Epithelial cell of proximal tubule (primary cell): ENCODE measurements around the gene MAX. TPM values are rescaled to one million over a fixed set of nuclear protein-coding genes. Genes with fewer than 3 reads are reported as not detected.
"Not testable (repeated sequence)": the region's sequence is repeated elsewhere in the genome, so short reads cannot be mapped to it uniquely, and the experiment has no call there.

Experiments
- DNase-seq: peaks from one replicate; pipeline ENCODE4 v3.0.0-alpha.2; 2011; ENCODE audit warnings: low read depth
- H3K4me3 ChIP-seq: 2 replicates; pipeline ENCODE4 v1.5.1; 2011; ENCODE audit warnings: low read depth, mild to moderate bottlenecking, low read length
- CTCF ChIP-seq: conservative IDR thresholded peaks from 2 replicates; pipeline ENCODE4 v1.5.1; 2012; ENCODE audit warnings: low read depth, mild to moderate bottlenecking, low read length
- total RNA-seq: library from RNA; depleted of rRNA; stranded (reverse); fragments of >200 nt; gene quantifications from 2 replicates; pipeline ENCODE4 v1.2.3, GENCODE V29; 2015

Gene MAX
- total RNA-seq, 1 donor from 2014 or later = 27.4 TPM

GRCh38 chr14:65040666-65041433 is 61.5 kb downstream of the MAX start:
- TF ChIP-seq CTCF = no peak
- no peak for DNase-seq
- no peak overlapping the region for H3K4me3 ChIP-seq

- no peak for DNase-seq
- TF ChIP-seq CTCF = no peak
- H3K4me3 ChIP-seq = no peak overlapping the region
Measured at GRCh38 chr14:65038966-65039365, 63.4 kb downstream of the MAX start.

GRCh38 chr14:65035049-65035448 is 67.3 kb downstream of the MAX start:
- TF ChIP-seq CTCF = no peak
- no peak for DNase-seq

GRCh38 chr14:65034021-65034420 is 68.3 kb downstream of the MAX start:
- TF ChIP-seq CTCF = no peak
- no peak overlapping the region for H3K4me3 ChIP-seq
- DNase-seq = no peak

More at GRCh38 chr14:65035049-65035448, 67.3 kb downstream of the MAX start:
- no peak overlapping the region for H3K4me3 ChIP-seq

- no peak for TF ChIP-seq CTCF
- no peak overlapping the region for H3K4me3 ChIP-seq
- no peak for DNase-seq
Measured at GRCh38 chr14:65033181-65033580, 69.1 kb downstream of the MAX start.

- TF ChIP-seq CTCF = no peak
- H3K4me3 ChIP-seq = no peak overlapping the region
- DNase-seq = no peak
Measured at GRCh38 chr14:65032319-65032718, 70.0 kb downstream of the MAX start.

GRCh38 chr14:65031321-65031720 is 71.0 kb downstream of the MAX start:
- H3K4me3 ChIP-seq, DNase-seq: not testable (repeated sequence)
